ENCODE results near the gene EPS15. TPM values are rescaled to one million over a fixed set of nuclear protein-coding genes. Genes with fewer than 3 reads are reported as not detected.

Gene EPS15
- total and polyA plus RNA-seq, 2 experiments from 2014 or later: 31.0 to 76.5 TPM

GRCh38 chr1:51310871-51311613, 208.0 kb downstream of the EPS15 start (continued):
- TF ChIP-seq REST (IDR thresholded peaks at IDR 0.05; ENCODE audit: unreplicated experiment) (no peak), NANOG (IDR thresholded peaks at IDR 0.05; ENCODE audit: borderline replicate concordance) (no peak), EZH2phosphoT487 (IDR thresholded peaks at IDR 0.05; ENCODE audit: unreplicated experiment) (no peak), STAT1 (IDR thresholded peaks at IDR 0.05; ENCODE audit: unreplicated experiment) (no peak), CREB1 (CRISPR knock-in tag; IDR thresholded peaks at IDR 0.05; ENCODE audit: low read depth) (no peak), POLR2AphosphoS5 (IDR thresholded peaks at IDR 0.05; ENCODE audit: low read depth) (no peak), EZH2 (IDR thresholded peaks at IDR 0.05; ENCODE audit: low read depth, unreplicated experiment) (no peak), ETS1 (IDR thresholded peaks at IDR 0.05) (no peak), ZNF331 (CRISPR knock-in tag; IDR thresholded peaks at IDR 0.05; ENCODE audit: low read depth) (no peak), JUNB (IDR thresholded peaks at IDR 0.05; ENCODE audit: unreplicated experiment) (no peak), CTCF (conservative IDR thresholded peaks at IDR 0.05; ENCODE audit: low read depth in 2 of 2) (no peak)

GRCh38 chr1:51309291-51309690, 209.8 kb downstream of the EPS15 start:
- no peaks in the 10 kb centered on the region for H3K36me3 ChIP-seq (ENCODE audit: insufficient read depth)
- H3K27ac ChIP-seq (ENCODE audit: low read depth): no peak overlapping the region
- Mint-ChIP-seq H3K4me1 (peaks cover 10% of the 10 kb centered on the region; the same call in 2 of the 3 replicates), H3K4me3 (no peak overlapping the region), H3K9me3 (no peaks in the 10 kb centered on the region), H3K36me3 (ENCODE audit: low read depth) (no peaks in the 10 kb centered on the region), H3K27me3 (ENCODE audit: insufficient read depth, low read depth, poor library complexity) (peaks cover 10% of the 10 kb centered on the region), H3K27ac (no peak overlapping the region)
- no peak overlapping the region for H2AFZ ChIP-seq
- no peaks in the 10 kb centered on the region for H4K20me1 ChIP-seq (replicated peaks; ENCODE audit: insufficient read depth)
- no peaks in the 10 kb centered on the region for H3K9me2 ChIP-seq (ENCODE audit: insufficient read depth)
- DNase-seq (ENCODE audit: low spot score): no peak
- no peaks in the 10 kb centered on the region for H3K27me3 ChIP-seq (ENCODE audit: insufficient read depth)
- H3K79me2 ChIP-seq (replicated peaks; ENCODE audit: insufficient read depth): no peaks in the 10 kb centered on the region
- no peaks in the 10 kb centered on the region for H3F3A ChIP-seq (replicated peaks; ENCODE audit: low read depth)
- no peaks in the 10 kb centered on the region for H3K4me1 ChIP-seq (ENCODE audit: insufficient read depth)
- no peak for ATAC-seq
- no peak overlapping the region for H3K4me3 ChIP-seq
- H3K4me2 ChIP-seq: no peak overlapping the region
- TF ChIP-seq CREB1 (CRISPR knock-in tag; IDR thresholded peaks at IDR 0.05; ENCODE audit: low read depth) (no peak), REST (IDR thresholded peaks at IDR 0.05; ENCODE audit: unreplicated experiment) (no peak), EZH2 (IDR thresholded peaks at IDR 0.05; ENCODE audit: low read depth, unreplicated experiment) (no peak), ETS1 (IDR thresholded peaks at IDR 0.05) (no peak), ZNF331 (CRISPR knock-in tag; IDR thresholded peaks at IDR 0.05; ENCODE audit: low read depth) (no peak)
